HCT116 (cell line): ENCODE measurements around the gene SPACA6.

Experiments
- CTCF ChIP-seq, 3 experiments: fragments of 200-600 bp in 1 of 3; sonication (generic) in 1 of 3; IDR thresholded peaks in 2 of 3; conservative IDR thresholded peaks in 1 of 3; 2 replicates each; pipeline ENCODE4 v1.5.1; 2012 to 2017; ENCODE audit warnings: low read depth in 2 of 3, low read length in 2 of 3, antibody characterized with exemption in 1 of 3, borderline replicate concordance in 1 of 3, control low read depth in 1 of 3, mild to moderate bottlenecking in 1 of 3, mixed read lengths in 1 of 3, mixed run types in 1 of 3, moderate library complexity in 1 of 3; ENCODE audit not compliant: insufficient read depth in 1 of 3
- EZH2 ChIP-seq: fragments of 200-600 bp; sonication (generic); IDR thresholded peaks from 2 replicates; pipeline ENCODE4 v1.6.1; 2017; ENCODE audit warnings: antibody characterized with exemption, mixed run types
- JUND ChIP-seq: IDR thresholded peaks from 2 replicates; pipeline ENCODE4 v1.6.1; 2012
- POLR2A ChIP-seq: IDR thresholded peaks from 2 replicates; pipeline ENCODE4 v1.7.0; 2011; ENCODE audit warnings: borderline replicate concordance; ENCODE audit not compliant: insufficient read depth, insufficient read length; ENCODE audit errors: extremely low read depth
- SP1 ChIP-seq: IDR thresholded peaks from 2 replicates; pipeline ENCODE4 v1.6.1; 2012; ENCODE audit warnings: low read depth

GRCh38 chr19:51689751-51690453 is 3.2 kb upstream of the SPACA6 start:
- TF ChIP-seq CTCF (IDR thresholded peaks at IDR 0.05 in 2 of 3, conservative IDR thresholded peaks at IDR 0.05 in 1 of 3; ENCODE audit: borderline replicate concordance in 1 of 3, insufficient read depth in 1 of 3, low read depth in 2 of 3, low read length in 2 of 3) (no peak), POLR2A (no peak), SP1 (no peak), EZH2 (no peak), JUND (no peak)
